WTC11 (cell line): Measurements from ENCODE around the gene SLC17A8. TPM values are rescaled to one million over a fixed set of nuclear protein-coding genes. Genes with fewer than 3 reads are reported as not detected.

Source experiments
- ATAC-seq: fragments of 200-7000 bp; cut with Tn5 transposase; 2 replicates; pipeline ENCODE4 v1.10.0; 2021; ENCODE audit warnings: mild to moderate bottlenecking, moderate library complexity
- CTCF ChIA-PET: fragments of 300-600 bp; sonication (Branson Sonifier 250); formaldehyde crosslinking; loops from one replicate; lab custom pipeline; 2021; ENCODE audit warnings: antibody characterized with exemption; lab: Charles Lee
- POLR2A ChIA-PET: fragments of 350-600 bp; sonication (Branson Sonifier 250); formaldehyde crosslinking; loops from one replicate; lab custom pipeline; 2021; ENCODE audit warnings: antibody characterized with exemption; lab: Charles Lee
- DNase-seq: peaks from one replicate; pipeline ENCODE4 v3.0.0; 2021; ENCODE audit warnings: low spot score
- H3K27ac Mint-ChIP-seq: 2 replicates; pipeline ENCODE4 v1.8.0; 2021; ENCODE audit warnings: mixed read lengths
- H3K27me3 Mint-ChIP-seq: 2 replicates; pipeline ENCODE4 v1.8.0; 2021; ENCODE audit warnings: low read depth, mild to moderate bottlenecking, moderate library complexity, mixed read lengths
- H3K36me3 Mint-ChIP-seq: 2 replicates; pipeline ENCODE4 v1.8.0; 2021; ENCODE audit warnings: mixed read lengths
- H3K4me1 Mint-ChIP-seq: 2 replicates; pipeline ENCODE4 v1.8.0; 2022; ENCODE audit warnings: mixed read lengths
- H3K4me3 Mint-ChIP-seq: 2 replicates; pipeline ENCODE4 v1.8.0; 2021; ENCODE audit warnings: mild to moderate bottlenecking, moderate library complexity, mixed read lengths
- H3K9me3 Mint-ChIP-seq: 2 replicates; pipeline ENCODE4 v1.8.0; 2021; ENCODE audit warnings: mixed read lengths
- ESRRA ChIP-seq: sonication (generic); formaldehyde crosslinking; IDR thresholded peaks from 2 replicates; pipeline ENCODE4 v1.8.1; 2022; ENCODE audit warnings: mild to moderate bottlenecking, missing genetic modification reagents, borderline replicate concordance
- FOXP1 ChIP-seq: sonication (generic); formaldehyde crosslinking; IDR thresholded peaks from 2 replicates; pipeline ENCODE4 v1.8.0; 2022; ENCODE audit warnings: missing genetic modification reagents, mild to moderate bottlenecking, moderate library complexity, borderline replicate concordance
- GTF2I ChIP-seq: fragments of 250-450 bp; sonication (Bioruptor Pico); conservative IDR thresholded peaks from 2 replicates; pipeline ENCODE4 v1.4.0; 2021; ENCODE audit warnings: mild to moderate bottlenecking
- HMGA2 ChIP-seq: fragments of 250-450 bp; sonication (Bioruptor Pico); IDR thresholded peaks from 2 replicates; pipeline ENCODE4 v1.4.0; 2021; ENCODE audit warnings: mild to moderate bottlenecking, moderate library complexity
- JUN ChIP-seq: sonication (generic); formaldehyde crosslinking; IDR thresholded peaks from 2 replicates; pipeline ENCODE4 v1.8.0; 2023; ENCODE audit warnings: mild to moderate bottlenecking, missing genetic modification reagents
- MXD4 ChIP-seq: fragments of 250-450 bp; sonication (Bioruptor Pico); IDR thresholded peaks from 2 replicates; pipeline ENCODE4 v1.8.0; 2021; ENCODE audit warnings: mild to moderate bottlenecking, moderate library complexity, borderline replicate concordance
- NFE2L1 ChIP-seq: sonication (generic); formaldehyde crosslinking; IDR thresholded peaks from 2 replicates; pipeline ENCODE4 v1.8.1; 2023; ENCODE audit warnings: missing genetic modification reagents
- NR1H2 ChIP-seq: sonication (generic); formaldehyde crosslinking; IDR thresholded peaks from 2 replicates; pipeline ENCODE4 v1.9.0; 2021; ENCODE audit warnings: mild to moderate bottlenecking, moderate library complexity, missing genetic modification reagents
- SOX15 ChIP-seq: fragments of 250-450 bp; sonication (Bioruptor Pico); IDR thresholded peaks from 2 replicates; pipeline ENCODE4 v1.9.0; 2021; ENCODE audit warnings: mild to moderate bottlenecking
- TCF7 ChIP-seq: sonication (generic); formaldehyde crosslinking; IDR thresholded peaks from 2 replicates; pipeline ENCODE4 v1.8.0; 2022; ENCODE audit warnings: mild to moderate bottlenecking, low read depth, missing genetic modification reagents, moderate library complexity
- ZBTB21 ChIP-seq: sonication (generic); formaldehyde crosslinking; IDR thresholded peaks from 2 replicates; pipeline ENCODE4 v1.8.1; 2023; ENCODE audit warnings: mild to moderate bottlenecking, missing genetic modification reagents, borderline replicate concordance
- ZNF232 ChIP-seq: sonication (generic); formaldehyde crosslinking; IDR thresholded peaks from 2 replicates; pipeline ENCODE4 v1.8.0; 2022; ENCODE audit warnings: mild to moderate bottlenecking, missing genetic modification reagents
- ZNF396 ChIP-seq: fragments of 250-450 bp; sonication (Bioruptor Pico); IDR thresholded peaks from 2 replicates; pipeline ENCODE4 v1.8.0; 2021; ENCODE audit warnings: mild to moderate bottlenecking, moderate library complexity, borderline replicate concordance
- total RNA-seq: library from RNA; stranded (reverse); gene quantifications from 3 replicates; pipeline ENCODE4 v1.2.3, GENCODE V29; 2021
- TF ChIP-seq, protein P1 (sequence below): fragments of 250-450 bp; sonication (Bioruptor Pico); IDR thresholded peaks from 2 replicates; pipeline ENCODE4 v1.8.0; 2021; ENCODE audit warnings: mild to moderate bottlenecking
- TF ChIP-seq, protein P2 (sequence below): sonication (generic); formaldehyde crosslinking; IDR thresholded peaks from 2 replicates; pipeline ENCODE4 v1.8.0; 2022; ENCODE audit warnings: mild to moderate bottlenecking, missing genetic modification reagents
- TF ChIP-seq, protein P3 (sequence below): fragments of 200-600 bp; IDR thresholded peaks from 2 replicates; pipeline ENCODE4 v1.8.0; 2022; ENCODE audit warnings: antibody characterized with exemption
- TF ChIP-seq, protein P4 (sequence below): sonication (generic); formaldehyde crosslinking; IDR thresholded peaks from 2 replicates; pipeline ENCODE4 v1.8.0; 2022; ENCODE audit warnings: mild to moderate bottlenecking, missing genetic modification reagents
- TF ChIP-seq, protein P5 (sequence below): sonication (generic); formaldehyde crosslinking; IDR thresholded peaks from 2 replicates; pipeline ENCODE4 v1.8.1; 2023; ENCODE audit warnings: mild to moderate bottlenecking, missing genetic modification reagents
- TF ChIP-seq, protein P6 (sequence below): sonication (generic); formaldehyde crosslinking; IDR thresholded peaks from 2 replicates; pipeline ENCODE4 v1.8.1; 2022; ENCODE audit warnings: low read depth, missing genetic modification reagents, borderline replicate concordance

SLC17A8 gene
- total RNA-seq, 1 experiment from 2014 or later = 0.26 TPM

DNA sequence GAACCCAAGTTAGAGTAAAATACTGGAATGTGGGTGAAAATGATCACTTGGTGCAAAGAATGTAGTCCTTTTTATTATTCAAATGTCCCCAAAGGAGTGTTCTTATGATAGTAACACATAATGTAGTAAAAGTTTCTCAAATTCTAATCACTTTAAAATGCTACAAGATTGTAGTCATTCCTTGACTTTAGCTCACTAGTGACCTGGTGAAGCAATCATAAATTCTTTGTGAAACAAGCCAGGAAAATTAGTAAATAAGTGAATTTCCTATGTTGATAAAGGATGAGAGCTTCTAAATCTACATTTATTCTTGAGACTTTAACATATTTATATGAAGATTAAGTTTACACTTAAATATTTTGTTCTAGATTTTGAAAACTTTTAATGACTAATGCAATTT, 30.7 kb upstream of the SLC17A8 start (continued):
- TF ChIP-seq FOXP1 = no peak
- TF ChIP-seq, protein P1, sequence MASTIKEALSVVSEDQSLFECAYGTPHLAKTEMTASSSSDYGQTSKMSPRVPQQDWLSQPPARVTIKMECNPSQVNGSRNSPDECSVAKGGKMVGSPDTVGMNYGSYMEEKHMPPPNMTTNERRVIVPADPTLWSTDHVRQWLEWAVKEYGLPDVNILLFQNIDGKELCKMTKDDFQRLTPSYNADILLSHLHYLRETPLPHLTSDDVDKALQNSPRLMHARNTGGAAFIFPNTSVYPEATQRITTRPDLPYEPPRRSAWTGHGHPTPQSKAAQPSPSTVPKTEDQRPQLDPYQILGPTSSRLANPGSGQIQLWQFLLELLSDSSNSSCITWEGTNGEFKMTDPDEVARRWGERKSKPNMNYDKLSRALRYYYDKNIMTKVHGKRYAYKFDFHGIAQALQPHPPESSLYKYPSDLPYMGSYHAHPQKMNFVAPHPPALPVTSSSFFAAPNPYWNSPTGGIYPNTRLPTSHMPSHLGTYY (CRISPR knock-in tag) = no peak
- TF ChIP-seq MXD4 (CRISPR knock-in tag) = no peak

DNA sequence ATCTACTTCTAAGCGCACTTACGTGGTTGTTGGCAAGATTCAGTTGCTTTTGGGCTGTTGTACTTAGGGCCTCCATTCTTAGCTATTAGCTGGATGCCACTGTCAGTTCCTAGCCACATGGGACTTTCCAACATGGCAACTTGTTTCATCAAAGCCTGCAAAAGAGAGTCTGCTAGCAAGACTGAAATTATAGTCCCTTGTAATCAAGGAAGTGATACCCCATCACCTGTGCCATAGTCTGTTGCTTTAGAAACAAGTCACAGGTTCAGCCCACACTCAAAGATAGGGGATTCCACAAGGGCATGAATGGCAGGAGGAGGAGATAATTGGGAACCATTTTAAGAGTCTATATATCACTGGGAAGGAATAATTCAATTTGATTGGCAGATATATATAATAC, 27.1 kb upstream of the SLC17A8 start:
- H3K27ac Mint-ChIP-seq = no peak overlapping the region
- H3K36me3 Mint-ChIP-seq = peaks cover 12% of the 10 kb centered on the region
- no peak for DNase-seq
- no peaks in the 10 kb centered on the region for H3K9me3 Mint-ChIP-seq
- TF ChIP-seq ESRRA (CRISPR knock-in tag) = no peak
- TF ChIP-seq, protein P1 (CRISPR knock-in tag) = no peak
- TF ChIP-seq ZNF232 = no peak
- TF ChIP-seq ZBTB21 = no peak
- TF ChIP-seq, protein P2, sequence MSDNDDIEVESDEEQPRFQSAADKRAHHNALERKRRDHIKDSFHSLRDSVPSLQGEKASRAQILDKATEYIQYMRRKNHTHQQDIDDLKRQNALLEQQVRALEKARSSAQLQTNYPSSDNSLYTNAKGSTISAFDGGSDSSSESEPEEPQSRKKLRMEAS (CRISPR knock-in tag) = no peak
- no peak for TF ChIP-seq HMGA2 (CRISPR knock-in tag)
- TF ChIP-seq ZNF396 (CRISPR knock-in tag) = no peak
- no peak for TF ChIP-seq NR1H2 (CRISPR knock-in tag)
- TF ChIP-seq, protein P3, sequence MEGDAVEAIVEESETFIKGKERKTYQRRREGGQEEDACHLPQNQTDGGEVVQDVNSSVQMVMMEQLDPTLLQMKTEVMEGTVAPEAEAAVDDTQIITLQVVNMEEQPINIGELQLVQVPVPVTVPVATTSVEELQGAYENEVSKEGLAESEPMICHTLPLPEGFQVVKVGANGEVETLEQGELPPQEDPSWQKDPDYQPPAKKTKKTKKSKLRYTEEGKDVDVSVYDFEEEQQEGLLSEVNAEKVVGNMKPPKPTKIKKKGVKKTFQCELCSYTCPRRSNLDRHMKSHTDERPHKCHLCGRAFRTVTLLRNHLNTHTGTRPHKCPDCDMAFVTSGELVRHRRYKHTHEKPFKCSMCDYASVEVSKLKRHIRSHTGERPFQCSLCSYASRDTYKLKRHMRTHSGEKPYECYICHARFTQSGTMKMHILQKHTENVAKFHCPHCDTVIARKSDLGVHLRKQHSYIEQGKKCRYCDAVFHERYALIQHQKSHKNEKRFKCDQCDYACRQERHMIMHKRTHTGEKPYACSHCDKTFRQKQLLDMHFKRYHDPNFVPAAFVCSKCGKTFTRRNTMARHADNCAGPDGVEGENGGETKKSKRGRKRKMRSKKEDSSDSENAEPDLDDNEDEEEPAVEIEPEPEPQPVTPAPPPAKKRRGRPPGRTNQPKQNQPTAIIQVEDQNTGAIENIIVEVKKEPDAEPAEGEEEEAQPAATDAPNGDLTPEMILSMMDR = no peak
- TF ChIP-seq, protein P4, sequence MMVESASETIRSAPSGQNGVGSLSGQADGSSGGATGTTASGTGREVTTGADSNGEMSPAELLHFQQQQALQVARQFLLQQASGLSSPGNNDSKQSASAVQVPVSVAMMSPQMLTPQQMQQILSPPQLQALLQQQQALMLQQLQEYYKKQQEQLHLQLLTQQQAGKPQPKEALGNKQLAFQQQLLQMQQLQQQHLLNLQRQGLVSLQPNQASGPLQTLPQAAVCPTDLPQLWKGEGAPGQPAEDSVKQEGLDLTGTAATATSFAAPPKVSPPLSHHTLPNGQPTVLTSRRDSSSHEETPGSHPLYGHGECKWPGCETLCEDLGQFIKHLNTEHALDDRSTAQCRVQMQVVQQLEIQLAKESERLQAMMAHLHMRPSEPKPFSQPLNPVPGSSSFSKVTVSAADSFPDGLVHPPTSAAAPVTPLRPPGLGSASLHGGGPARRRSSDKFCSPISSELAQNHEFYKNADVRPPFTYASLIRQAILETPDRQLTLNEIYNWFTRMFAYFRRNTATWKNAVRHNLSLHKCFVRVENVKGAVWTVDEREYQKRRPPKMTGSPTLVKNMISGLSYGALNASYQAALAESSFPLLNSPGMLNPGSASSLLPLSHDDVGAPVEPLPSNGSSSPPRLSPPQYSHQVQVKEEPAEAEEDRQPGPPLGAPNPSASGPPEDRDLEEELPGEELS (CRISPR knock-in tag) = no peak
- no peak for TF ChIP-seq SOX15
- TF ChIP-seq, all 79 proteins: peak for 0
- Mint-ChIP-seq H3K27me3 (no peaks in the 10 kb centered on the region), H3K4me3 (no peak overlapping the region), H3K4me1 (peaks cover 14% of the 10 kb centered on the region)
- no peak for ATAC-seq
- CTCF ChIA-PET = no interaction called here
- POLR2A ChIA-PET = no interaction called here

DNA sequence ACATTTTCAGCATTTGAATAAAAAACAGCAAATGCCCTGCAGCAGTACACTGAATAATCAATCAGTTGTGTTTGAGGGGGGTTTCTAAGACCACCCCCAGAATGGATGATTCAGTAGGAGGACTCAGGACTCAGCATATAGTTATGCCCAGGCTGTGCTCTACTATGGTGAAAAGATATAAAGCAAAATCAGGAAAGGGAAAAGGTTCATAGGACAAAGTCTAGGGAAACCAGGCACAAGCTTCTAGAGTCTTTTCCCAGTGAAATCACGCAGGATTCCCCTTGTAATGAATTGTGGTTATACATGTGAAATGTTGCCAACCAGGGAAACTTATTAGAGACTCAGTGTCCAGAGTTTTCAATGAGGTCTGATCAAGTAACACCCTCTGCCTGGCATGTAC, 25.0 kb upstream of the SLC17A8 start:
- Mint-ChIP-seq H3K9me3 (no peaks in the 10 kb centered on the region), H3K4me1 (no peaks in the 10 kb centered on the region), H3K36me3 (peaks cover 25% of the 10 kb centered on the region)
- POLR2A ChIA-PET = no interaction called here
- TF ChIP-seq JUN (CRISPR knock-in tag) (no peak), NR1H2 (CRISPR knock-in tag) (no peak), FOXP1 (no peak), NFE2L1 (CRISPR knock-in tag) (no peak), ZBTB21 (no peak), TCF7 (CRISPR knock-in tag) (no peak), GTF2I (CRISPR knock-in tag) (no peak), HMGA2 (CRISPR knock-in tag) (no peak)
- TF ChIP-seq, protein P5, sequence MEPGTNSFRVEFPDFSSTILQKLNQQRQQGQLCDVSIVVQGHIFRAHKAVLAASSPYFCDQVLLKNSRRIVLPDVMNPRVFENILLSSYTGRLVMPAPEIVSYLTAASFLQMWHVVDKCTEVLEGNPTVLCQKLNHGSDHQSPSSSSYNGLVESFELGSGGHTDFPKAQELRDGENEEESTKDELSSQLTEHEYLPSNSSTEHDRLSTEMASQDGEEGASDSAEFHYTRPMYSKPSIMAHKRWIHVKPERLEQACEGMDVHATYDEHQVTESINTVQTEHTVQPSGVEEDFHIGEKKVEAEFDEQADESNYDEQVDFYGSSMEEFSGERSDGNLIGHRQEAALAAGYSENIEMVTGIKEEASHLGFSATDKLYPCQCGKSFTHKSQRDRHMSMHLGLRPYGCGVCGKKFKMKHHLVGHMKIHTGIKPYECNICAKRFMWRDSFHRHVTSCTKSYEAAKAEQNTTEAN (CRISPR knock-in tag) = no peak
- TF ChIP-seq, protein P6, sequence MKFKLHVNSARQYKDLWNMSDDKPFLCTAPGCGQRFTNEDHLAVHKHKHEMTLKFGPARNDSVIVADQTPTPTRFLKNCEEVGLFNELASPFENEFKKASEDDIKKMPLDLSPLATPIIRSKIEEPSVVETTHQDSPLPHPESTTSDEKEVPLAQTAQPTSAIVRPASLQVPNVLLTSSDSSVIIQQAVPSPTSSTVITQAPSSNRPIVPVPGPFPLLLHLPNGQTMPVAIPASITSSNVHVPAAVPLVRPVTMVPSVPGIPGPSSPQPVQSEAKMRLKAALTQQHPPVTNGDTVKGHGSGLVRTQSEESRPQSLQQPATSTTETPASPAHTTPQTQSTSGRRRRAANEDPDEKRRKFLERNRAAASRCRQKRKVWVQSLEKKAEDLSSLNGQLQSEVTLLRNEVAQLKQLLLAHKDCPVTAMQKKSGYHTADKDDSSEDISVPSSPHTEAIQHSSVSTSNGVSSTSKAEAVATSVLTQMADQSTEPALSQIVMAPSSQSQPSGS (CRISPR knock-in tag) = no peak
- TF ChIP-seq, all 79 proteins: peak for 0
- Mint-ChIP-seq H3K4me3 (no peak overlapping the region), H3K27me3 (no peaks in the 10 kb centered on the region), H3K27ac (no peak overlapping the region)
- CTCF ChIA-PET = interaction anchor here (0.5 kb wide), 1 partner anchor 226 kb away, joined by 4 read pairs; no protein-coding TSS in a partner anchor
- DNase-seq (no peak), ATAC-seq (no peak)
